ENCODE results near the gene ZGRF1. TPM values are rescaled to one million over a fixed set of nuclear protein-coding genes. Genes with fewer than 3 reads are reported as not detected.

The ZGRF1 gene
- total and polyA plus RNA-seq, 2 experiments from 2014 or later, result 3.9 to 10.4 TPM

DNA sequence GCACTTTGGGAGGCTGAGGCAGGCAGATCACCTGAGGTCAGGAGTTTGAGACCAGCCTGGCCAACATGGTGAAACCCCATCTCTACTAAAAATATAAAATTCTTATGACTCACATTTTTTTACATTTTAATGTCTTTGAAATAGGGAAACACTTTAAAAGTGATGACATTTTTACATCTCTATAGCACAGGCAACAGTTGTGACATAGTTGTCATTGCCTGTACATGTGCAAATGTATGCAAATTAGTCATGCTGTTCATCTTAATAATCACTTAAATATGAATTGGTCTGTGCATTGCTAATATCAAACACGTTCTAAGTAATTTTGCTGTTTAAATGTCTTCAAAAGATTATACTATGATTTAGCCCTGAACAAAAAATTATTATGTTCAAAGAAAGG is 41.7 kb downstream of the ZGRF1 start:
- DNase-seq (ENCODE audit: low read depth in 1 of 2, low spot score in 1 of 2), result no peak
- H3K9me3 ChIP-seq (ENCODE audit: low read depth), result no peaks in the 10 kb centered on the region

DNA sequence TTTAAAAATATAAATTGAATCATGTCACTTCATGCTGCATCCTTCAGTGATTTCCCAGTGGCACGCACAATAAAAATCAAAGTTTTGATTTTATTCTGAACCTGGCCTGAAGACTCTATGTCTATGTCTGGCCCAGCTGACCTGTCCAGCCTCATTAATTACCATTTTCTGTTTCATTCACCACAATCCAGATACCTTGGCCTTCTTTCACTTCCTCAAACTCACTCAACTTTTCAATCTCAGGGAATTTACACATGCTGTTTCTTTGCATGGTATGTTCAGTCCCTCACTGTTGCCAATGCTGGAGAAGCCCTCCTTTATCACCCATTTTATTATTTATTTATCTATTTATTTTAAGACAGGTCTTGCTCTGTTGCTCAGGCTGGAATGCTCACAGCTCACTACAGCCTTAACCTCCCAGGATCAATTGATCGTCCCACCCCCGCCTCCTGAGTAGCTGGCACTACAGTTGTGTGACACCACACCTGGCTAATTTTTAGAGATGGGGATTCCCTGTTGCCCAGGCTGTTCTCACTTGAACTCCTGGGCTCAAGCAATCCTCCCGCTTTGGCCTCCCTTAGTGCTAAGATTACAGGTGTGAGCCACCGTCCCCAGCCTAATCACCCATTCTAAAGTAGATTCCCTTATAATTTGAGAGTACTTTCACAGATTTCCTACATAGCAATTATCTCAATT is 43.1 kb downstream of the ZGRF1 start:
- Histone ChIP-seq H3K4me3 (no peak overlapping the region), H3K27me3 (no peaks in the 10 kb centered on the region), H3K9me3 (ENCODE audit: low read depth) (no peaks in the 10 kb centered on the region), H3K36me3 (no peaks in the 10 kb centered on the region), H3K4me1 (ENCODE audit: low read depth) (peaks cover 6% of the 10 kb centered on the region), H3K27ac (no peak overlapping the region)
- TF ChIP-seq, protein P1, sequence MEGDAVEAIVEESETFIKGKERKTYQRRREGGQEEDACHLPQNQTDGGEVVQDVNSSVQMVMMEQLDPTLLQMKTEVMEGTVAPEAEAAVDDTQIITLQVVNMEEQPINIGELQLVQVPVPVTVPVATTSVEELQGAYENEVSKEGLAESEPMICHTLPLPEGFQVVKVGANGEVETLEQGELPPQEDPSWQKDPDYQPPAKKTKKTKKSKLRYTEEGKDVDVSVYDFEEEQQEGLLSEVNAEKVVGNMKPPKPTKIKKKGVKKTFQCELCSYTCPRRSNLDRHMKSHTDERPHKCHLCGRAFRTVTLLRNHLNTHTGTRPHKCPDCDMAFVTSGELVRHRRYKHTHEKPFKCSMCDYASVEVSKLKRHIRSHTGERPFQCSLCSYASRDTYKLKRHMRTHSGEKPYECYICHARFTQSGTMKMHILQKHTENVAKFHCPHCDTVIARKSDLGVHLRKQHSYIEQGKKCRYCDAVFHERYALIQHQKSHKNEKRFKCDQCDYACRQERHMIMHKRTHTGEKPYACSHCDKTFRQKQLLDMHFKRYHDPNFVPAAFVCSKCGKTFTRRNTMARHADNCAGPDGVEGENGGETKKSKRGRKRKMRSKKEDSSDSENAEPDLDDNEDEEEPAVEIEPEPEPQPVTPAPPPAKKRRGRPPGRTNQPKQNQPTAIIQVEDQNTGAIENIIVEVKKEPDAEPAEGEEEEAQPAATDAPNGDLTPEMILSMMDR (IDR thresholded peaks at IDR 0.05; ENCODE audit: low read depth, low read length), result no peak
- no peak for DNase-seq (ENCODE audit: low read depth in 1 of 2, low spot score in 1 of 2)

More for the DNA sequence above, 41.7 kb downstream of the ZGRF1 start:
- H3K27me3 ChIP-seq, result no peaks in the 10 kb centered on the region
- no peaks in the 10 kb centered on the region for H3K36me3 ChIP-seq
- TF ChIP-seq, protein P1 (IDR thresholded peaks at IDR 0.05; ENCODE audit: low read depth, low read length), result no peak
- no peaks in the 10 kb centered on the region for H3K4me1 ChIP-seq (ENCODE audit: low read depth)
- no peak overlapping the region for H3K27ac ChIP-seq
- H3K4me3 ChIP-seq, result no peak overlapping the region

DNA sequence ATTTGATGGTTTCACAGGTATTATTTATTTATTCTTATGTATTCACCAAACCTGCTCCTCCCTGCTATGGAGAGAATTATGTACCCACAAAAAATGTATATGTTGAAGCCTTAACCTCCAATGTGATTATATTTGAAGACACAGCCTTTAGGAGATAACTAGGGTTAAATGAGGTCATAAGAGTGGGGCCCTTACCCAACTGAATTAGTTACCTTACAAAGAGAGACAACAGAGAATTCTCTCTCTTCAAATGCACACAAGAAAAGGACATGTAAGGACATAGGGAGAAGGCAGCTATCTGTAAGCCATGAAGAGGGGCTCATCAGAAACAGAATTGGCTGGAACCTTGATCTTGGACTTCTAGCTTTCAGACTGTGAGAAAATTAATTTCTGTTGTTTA is 44.0 kb downstream of the ZGRF1 start:
- Histone ChIP-seq H3K4me1 (ENCODE audit: low read depth) (peaks cover 9% of the 10 kb centered on the region), H3K9me3 (ENCODE audit: low read depth) (no peaks in the 10 kb centered on the region), H3K27ac (no peak overlapping the region), H3K36me3 (no peaks in the 10 kb centered on the region), H3K4me3 (no peak overlapping the region), H3K27me3 (no peaks in the 10 kb centered on the region)
- no peak for DNase-seq (ENCODE audit: low read depth in 1 of 2, low spot score in 1 of 2)
- TF ChIP-seq, protein P1 (IDR thresholded peaks at IDR 0.05; ENCODE audit: low read depth, low read length), result no peak

DNA sequence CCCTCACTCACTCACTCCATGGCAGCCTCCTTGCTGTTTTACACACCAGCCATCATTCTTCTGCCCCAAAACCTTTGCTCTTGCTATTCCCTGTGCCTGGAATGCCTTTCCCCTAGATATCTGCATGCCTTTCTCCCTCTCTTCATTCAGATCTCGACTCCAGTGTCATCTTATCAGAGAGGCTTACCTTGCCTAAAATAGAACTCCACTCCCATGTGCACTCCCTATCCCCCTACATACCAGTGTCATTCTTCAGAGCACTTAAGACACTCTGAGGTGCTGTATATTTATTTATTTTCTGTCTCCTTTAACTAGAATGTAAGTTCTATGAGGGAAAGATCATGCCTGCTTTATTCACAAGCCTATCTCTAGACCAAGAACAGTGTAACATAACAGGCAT is 45.1 kb downstream of the ZGRF1 start:
- Histone ChIP-seq H3K27ac (peak overlapping the region; percentile 22), H3K9me3 (ENCODE audit: low read depth) (no peaks in the 10 kb centered on the region), H3K36me3 (no peaks in the 10 kb centered on the region), H3K27me3 (no peaks in the 10 kb centered on the region), H3K4me3 (no peak overlapping the region), H3K4me1 (ENCODE audit: low read depth) (peaks cover 17% of the 10 kb centered on the region)
- no peak for DNase-seq (ENCODE audit: low read depth in 1 of 2, low spot score in 1 of 2)
- TF ChIP-seq, protein P1 (IDR thresholded peaks at IDR 0.05; ENCODE audit: low read depth, low read length), result no peak

DNA sequence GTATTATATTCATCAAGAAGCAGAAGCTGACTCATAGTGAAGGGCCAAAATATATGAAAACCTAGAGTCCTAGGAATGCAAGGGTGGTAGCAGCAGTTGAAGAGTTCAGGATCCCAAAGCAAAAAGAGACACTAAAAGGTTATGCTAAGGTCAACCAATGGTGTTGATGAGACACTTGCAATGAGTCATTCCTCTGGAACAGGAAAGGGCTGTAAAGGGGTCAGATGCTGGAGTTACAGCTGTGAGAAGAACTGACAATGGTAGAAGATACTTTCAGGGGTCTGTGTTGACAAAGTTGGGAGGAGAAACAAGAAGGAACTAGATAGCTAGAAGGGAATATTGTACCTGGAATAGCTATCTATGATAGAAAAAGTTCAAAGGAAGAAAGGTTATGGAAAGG is 47.5 kb downstream of the ZGRF1 start:
- peak in 1 of 2 donors; percentile 21 for DNase-seq (ENCODE audit: low read depth in 1 of 2, low spot score in 1 of 2)
- H3K36me3 ChIP-seq, result no peaks in the 10 kb centered on the region
- H3K27me3 ChIP-seq, result no peaks in the 10 kb centered on the region
- H3K27ac ChIP-seq, result no peak overlapping the region
- H3K4me3 ChIP-seq, result no peak overlapping the region
- TF ChIP-seq, protein P1 (IDR thresholded peaks at IDR 0.05; ENCODE audit: low read depth, low read length), result no peak
- H3K9me3 ChIP-seq (ENCODE audit: low read depth), result no peaks in the 10 kb centered on the region
- H3K4me1 ChIP-seq (ENCODE audit: low read depth), result peaks cover 17% of the 10 kb centered on the region
